HG03097 (cell line): ENCODE data around the gene NBDY.
"Not testable (repeated sequence)": the region's sequence is repeated elsewhere in the genome, so short reads cannot be mapped to it uniquely, and the experiment has no call there.

Experiments
- ATAC-seq: cut with Tn5 transposase; IDR thresholded peaks from one replicate; pipeline ENCODE4 v1.9.1; 2021; ENCODE audit not compliant: unreplicated experiment, low FRiP score

Gene NBDY, protein sequence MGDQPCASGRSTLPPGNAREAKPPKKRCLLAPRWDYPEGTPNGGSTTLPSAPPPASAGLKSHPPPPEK

GRCh38 chrX:56729152-56729850, at the start of gene NBDY:
TSS of gene NBDY (plus strand) at chrX:56729243. CDS start at chrX:56729354, 111 bp downstream.
- peak; percentile 47 for ATAC-seq

GRCh38 chrX:56704530-56704929, 24.5 kb upstream of the NBDY start:
- ATAC-seq = not testable (repeated sequence)

DNA sequence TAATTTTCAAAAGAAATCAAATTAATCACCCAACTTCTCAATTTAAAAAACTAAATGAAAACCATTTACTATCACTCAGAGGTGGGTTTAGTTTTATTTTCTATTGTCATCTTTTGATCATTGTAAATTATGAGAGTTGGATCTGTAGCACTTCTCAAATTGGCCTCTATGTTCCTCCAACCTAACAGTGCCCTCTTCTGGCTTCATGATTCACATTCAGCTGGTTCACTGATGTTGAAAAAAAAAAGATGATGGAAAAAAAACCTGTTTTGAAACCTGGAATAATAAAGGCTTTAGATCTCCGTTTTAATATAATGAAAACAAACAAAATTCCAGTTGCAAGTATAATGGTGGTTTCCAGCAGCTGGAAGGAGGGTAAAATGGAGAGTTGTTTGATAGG, 2.4 kb upstream of the NBDY start:
- ATAC-seq = peak; percentile 43

GRCh38 chrX:56727531-56727930, 1.5 kb upstream of the NBDY start:
- ATAC-seq = no peak

DNA sequence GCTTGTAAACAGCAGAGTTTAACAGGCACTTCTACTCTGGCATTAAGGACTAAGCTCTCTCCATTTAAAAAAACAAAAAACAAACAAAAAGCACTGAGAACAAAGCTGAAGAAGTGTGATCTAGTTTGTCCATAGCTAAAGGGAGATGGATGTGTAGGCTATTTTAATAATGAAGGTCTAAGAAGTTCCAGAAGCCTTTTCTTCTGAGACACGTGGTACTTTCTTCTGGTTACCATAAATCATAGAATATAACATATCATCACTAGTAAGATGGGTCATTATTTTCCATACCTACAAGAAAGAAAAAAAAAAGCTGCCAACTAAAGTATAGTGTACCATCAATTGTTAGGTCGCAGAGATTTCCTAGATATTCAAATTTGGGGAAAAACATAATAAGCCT, 722 bp upstream of the NBDY start:
- no peak for ATAC-seq

DNA sequence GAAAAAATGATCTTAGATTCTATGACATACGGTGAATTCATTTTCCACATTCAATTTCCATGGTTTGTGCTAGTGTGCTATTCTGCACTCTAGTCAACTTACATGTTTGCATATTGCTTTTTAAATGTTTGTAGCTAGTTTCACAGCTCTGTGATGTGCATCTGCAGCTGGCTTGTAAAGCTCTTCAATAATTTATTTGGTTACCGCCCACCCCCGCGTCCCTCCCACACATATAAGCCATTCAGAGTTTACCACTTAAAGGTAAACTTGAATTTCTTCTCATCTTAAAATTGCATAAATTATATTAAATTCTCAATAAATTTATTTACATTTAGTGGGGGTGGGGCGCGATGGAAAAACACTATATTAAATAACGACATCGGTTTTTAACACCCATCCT, 291 bp upstream of the NBDY start:
- ATAC-seq = no peak

- no peak for ATAC-seq
These were observed 4.5 kb downstream of the NBDY start for GRCh38 chrX:56733459-56734046.

DNA sequence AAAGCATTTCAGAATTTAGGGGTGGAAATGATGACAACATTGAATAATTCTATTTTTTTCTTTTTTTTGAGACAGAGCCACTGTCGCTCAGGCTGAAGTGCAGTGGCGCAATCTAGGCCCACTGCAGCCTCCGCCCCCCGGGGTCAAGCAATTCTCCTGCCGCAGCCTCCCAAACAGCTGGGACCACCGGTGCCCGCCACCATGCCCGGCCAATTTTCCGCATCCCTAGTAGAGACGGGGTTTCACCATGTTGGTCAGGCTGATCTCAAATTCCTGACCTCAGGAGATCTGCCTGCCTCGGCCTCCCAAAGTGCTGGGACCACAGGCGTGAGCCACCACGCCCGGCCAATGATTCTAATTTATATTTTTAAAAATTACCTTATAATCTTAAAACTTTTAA, 7.2 kb downstream of the NBDY start:
- no peak for ATAC-seq

- ATAC-seq = no peak
These were observed 9.6 kb downstream of the NBDY start for GRCh38 chrX:56738670-56739069.

DNA sequence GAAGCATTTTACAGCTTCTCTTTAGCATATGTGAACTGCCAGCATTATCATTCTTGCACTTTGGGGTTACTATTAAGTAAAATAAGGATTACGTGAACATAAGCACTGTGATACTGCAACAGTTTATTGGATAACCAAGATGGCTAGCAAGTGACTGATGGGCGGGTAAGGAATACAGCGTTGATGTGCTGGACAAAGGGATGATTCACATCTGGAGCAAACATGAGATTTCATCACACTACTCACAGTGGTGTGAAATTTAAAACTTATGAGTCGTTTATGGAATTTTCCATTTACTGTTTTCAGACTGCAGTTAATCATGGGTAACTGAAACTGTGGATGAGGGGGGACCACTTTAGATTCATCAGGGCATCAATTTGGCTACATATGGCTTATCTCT, 16.0 kb downstream of the NBDY start:
- no peak for ATAC-seq

DNA sequence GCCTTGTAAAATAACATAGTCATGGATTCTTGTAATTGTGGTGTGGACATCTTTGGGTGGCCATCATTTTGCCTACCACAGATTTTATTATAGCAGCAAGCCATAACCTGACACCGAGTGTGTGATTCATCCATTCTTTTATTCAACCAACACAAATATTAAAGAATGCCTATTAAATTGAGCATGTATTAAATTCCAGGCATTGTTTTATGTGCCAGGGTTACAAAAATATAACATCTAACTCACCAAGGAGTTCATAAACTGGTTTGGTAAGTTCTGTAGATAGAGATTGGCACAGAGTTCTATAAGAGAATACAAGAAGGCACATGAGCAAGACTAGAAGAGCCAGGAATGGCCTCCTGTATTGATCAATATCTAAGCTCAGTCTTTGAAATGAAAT, 18.0 kb downstream of the NBDY start:
- ATAC-seq = no peak

- ATAC-seq = no peak
These were observed 22.0 kb downstream of the NBDY start for GRCh38 chrX:56751071-56751470.

- ATAC-seq = no peak
These were observed 28.3 kb downstream of the NBDY start for GRCh38 chrX:56757327-56757726.

DNA sequence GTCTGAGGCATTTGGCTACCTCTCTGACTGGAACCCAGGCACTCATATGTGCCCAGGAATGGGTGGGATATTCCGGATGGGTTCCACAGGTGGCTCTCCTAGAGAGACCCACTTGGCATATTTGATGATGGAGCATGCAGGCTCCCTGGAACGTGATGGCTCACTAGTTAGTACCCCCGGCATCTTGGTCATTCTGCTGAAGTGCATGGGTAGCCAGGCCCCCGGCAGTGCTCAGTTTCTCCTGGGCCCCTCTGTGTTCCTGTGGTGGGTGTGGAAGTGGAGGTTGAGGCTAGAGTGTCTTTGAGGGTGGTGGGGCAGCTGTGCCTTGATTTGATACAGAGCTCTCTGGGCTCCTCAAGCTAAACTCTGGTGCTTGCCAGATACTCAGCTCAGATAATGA, 29.4 kb downstream of the NBDY start:
- no peak for ATAC-seq

- ATAC-seq = no peak
These were observed 30.8 kb downstream of the NBDY start for GRCh38 chrX:56759736-56760409.

- ATAC-seq = not testable (repeated sequence)
These were observed 31.5 kb downstream of the NBDY start for GRCh38 chrX:56760410-56761124.

GRCh38 chrX:56761167-56761566, 32.1 kb downstream of the NBDY start:
- no peak for ATAC-seq

GRCh38 chrX:56762220-56762619, 33.2 kb downstream of the NBDY start:
- ATAC-seq = no peak

DNA sequence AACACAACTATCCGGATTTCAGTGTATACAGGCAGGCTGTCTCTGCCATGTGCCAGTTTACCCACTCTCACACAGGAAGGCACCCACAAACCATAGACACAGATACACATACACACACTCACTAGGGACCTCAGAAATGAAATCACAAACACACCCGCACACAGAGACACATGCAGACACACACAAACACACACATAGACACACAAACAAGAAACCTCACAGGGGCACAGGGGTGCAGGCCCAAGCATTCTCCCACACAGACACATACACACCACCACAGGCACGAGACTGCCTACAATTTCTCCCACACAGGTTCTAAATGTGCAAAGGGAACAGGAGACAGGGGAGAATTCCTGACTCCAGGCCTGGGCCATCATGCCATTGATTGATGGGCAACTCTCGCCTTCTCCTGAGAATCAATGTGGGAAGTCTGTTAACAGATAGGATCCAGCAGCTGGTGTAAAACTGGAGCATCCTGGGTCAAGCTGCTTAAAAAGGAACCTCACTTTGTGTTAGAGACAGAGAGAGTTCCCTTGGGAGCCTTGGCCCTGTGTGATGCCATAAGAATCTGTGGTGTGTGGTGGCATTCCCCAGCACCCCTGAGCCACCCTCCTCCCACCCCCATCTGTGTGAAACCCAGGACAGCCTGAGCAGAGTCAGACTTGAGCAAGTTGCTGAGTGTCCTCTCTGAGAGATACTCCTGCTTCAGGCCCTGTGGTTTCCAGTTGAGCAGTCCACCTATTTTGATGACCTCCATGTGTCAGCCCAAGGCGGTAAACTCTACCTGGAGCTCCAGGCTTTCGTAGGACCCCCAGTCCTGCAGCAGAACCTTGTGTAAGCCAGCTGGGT, 33.9 kb downstream of the NBDY start:
- ATAC-seq = no peak

DNA sequence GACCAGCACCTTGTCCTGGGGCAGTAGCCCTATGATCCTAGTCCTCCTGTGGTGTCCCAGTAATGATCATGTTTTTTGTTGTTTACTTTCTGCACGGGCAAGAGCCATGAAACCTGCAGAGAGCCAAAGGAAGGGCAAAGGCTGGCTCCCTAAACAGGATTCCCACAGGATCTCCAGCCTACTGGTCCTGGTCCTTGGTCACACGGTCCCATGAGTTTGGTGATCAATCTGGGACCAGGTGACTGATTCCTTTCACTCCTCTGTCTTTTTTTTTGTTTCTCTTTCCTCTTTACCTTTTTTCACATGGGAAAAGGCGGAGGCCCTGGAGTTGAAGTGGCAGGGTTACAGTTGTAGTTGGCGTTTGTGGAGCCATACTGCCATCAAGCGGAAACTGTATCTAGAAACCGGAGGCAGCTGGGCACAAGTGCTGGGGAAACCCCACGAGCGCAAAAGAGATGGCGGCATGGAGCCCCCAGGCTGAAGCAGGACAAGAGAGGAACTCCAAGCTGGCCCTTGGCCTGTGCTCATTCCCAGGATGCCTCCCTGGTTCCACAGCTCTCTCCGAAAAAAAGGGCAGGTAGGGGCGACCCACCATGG, 34.6 kb downstream of the NBDY start:
- ATAC-seq = no peak
